Stimulated activated CD4-positive, alpha-beta T cell treated with anti-CD3 and anti-CD28 coated beads, TNF-alpha, amount 100 ng/mL, for 4 hours (primary cell): ENCODE results near the gene CRK.

ENCODE experiments used
- DNase-seq, 3 experiments: peaks; one replicate each; pipeline ENCODE4 v3.0.0-alpha.2; 2020; ENCODE audit warnings: low read depth in 3 of 3

Gene CRK

GRCh38 chr17:1455797-1456599 is at the start of gene CRK:
Gene CRK, minus strand, starts transcription at chr17:1456232. Its CDS starts 115 bp downstream, at chr17:1456117.
- DNase-seq, result peak; percentile 97 to 98 (median 97)

GRCh38 chr17:1505586-1505985 is 49.6 kb upstream of the CRK start:
- no peak for DNase-seq

- no peak for DNase-seq
Observed at GRCh38 chr17:1504866-1505265, 48.8 kb upstream of the CRK start.

- no peak for DNase-seq
Observed at GRCh38 chr17:1503699-1504098, 47.7 kb upstream of the CRK start.

DNA sequence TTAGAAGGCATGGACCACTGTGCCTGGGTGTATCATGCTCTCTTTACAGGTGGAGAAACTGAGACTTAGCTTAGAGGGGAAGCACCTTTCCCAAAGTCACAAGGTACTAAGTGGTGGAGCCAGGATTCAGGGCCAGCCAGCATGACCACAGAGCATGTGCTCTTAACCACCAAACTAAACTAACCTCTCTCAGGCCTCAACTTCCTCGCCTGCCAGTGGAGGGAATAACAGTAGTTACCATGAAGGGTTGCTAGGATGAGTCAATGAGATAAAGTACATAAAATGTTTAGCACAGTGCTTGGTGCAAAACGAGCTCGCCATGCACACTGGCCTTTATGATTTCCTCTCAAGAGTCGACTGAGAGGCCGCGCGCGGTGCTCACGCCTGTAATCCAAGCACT is 42.8 kb upstream of the CRK start:
- no peak for DNase-seq

DNA sequence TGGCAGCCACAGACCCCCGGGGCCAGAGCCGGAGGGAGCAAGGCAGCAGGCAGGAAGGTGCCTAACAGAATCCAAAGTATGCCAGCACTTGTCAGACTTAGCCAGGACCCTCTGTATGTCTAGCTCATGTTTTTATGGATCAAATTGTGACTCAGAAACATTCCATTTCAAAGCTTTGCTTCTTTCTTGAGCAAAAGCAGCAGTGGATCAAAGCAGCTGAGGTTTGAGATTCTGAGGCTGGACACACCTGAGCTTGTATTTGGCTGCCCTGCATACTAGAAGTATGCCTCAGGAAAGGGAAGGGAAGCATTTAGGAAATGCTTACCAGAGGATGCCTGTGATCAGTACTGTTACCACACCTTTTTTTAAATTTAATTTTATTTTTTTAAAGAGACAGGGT is 42.2 kb upstream of the CRK start:
- no peak for DNase-seq

- no peak for DNase-seq
Observed at GRCh38 chr17:1497831-1498230, 41.8 kb upstream of the CRK start.

DNA sequence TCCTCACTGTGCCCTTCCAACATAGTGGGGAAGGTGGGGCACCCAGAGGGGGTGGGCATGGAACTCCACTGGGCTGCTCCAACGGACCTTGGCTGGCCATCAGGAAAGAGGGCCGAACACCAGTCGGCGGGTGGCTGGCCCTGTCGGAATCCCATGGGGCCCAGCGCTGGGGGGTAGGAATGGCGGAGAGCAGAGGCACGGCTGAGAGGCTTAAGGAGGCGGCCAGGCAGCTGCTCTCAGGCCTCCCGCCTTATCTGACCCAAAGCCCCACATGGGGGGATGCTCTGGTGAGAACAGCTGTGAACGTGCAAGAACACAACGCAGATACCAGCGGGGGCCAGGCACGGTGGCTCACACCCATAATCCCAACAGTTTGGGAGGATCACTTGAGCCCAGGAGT is 40.8 kb upstream of the CRK start:
- no peak for DNase-seq

DNA sequence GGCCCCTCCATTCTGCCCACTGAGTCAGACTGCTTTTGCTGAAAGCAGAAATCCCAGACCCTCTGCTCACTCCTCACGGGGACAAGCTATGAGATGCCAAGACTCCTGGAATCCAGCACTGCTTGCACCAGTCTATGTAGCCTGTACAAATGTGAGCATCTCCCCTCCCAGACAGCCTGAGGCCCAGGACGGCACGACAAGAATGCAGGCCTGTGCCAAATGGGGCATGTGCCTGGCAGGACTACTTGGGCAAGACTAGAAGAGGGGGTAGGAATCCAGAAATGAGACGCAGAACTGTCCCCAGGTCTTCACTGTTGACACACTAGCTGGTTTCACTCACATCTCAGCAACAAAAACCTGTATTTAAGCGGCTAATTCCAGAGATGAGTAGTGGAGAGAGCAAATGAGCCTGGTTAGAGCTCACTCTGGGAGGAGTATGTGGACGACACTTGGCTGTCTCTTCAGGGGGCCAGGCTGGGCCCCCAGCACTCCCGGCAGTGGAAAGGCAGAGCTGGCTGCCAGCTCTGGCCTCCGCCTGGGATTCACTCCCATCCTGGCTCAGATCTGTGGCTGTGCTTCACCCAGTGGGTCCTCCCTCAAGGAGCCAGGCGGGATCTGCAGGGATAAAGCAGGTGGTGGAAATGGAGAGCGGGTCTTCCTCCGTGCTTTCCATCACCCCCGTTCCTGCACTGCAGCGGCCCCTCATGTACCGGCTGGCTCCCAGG is 39.4 kb upstream of the CRK start:
- DNase-seq, result no peak

DNA sequence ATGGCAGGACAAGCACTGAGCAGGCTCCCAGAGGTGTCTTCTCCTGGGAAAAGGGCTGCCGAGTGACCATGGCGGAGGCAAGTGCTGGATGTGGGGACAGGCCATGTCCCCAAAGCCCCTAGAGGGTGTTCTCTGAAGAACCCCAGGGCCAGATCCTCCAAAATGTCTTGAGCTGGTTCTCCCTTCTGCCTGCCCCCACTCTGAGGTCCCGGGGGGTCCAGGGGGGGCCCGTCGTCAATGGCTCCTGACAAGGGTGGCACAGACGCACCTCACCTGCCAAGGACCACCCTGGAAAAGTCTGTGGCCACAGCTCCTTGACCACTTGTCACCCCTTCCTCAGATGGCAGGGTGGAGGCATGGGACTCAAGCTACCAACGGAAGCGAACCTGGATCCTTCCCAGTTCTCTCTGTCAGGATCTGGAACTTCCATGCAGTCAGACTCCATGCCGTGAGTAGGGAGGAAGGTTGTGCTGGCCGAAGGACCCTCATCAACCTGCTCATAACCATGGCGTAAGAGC is 38.8 kb upstream of the CRK start:
- no peak for DNase-seq

DNA sequence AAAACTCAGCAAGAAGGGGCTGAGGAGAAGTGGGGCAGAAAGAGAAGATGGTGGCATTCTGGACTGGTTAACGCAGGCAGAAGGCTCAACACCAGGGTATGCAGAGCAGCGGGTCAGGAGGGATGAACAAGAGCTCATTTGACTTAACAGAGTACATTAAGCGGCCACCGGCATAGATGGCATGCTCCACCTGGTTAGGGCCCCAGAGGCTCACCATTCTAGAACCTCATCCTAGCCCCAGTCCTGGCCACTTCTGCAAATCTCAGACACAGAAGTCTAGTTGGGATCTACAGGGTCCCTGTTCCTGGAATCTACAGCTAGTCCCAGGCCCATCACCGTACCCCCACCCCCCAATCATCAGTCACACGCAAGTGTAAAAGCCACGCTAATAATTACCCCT is 38.2 kb upstream of the CRK start:
- no peak for DNase-seq

GRCh38 chr17:1493291-1493980 is 37.4 kb upstream of the CRK start:
- no peak for DNase-seq

GRCh38 chr17:1492249-1493206 is 36.5 kb upstream of the CRK start, which contains the start of gene MYO1C:
Gene MYO1C, minus strand, starts transcription at chr17:1492686. Its CDS starts 199 bp downstream, at chr17:1492487.
- no peak for DNase-seq

DNA sequence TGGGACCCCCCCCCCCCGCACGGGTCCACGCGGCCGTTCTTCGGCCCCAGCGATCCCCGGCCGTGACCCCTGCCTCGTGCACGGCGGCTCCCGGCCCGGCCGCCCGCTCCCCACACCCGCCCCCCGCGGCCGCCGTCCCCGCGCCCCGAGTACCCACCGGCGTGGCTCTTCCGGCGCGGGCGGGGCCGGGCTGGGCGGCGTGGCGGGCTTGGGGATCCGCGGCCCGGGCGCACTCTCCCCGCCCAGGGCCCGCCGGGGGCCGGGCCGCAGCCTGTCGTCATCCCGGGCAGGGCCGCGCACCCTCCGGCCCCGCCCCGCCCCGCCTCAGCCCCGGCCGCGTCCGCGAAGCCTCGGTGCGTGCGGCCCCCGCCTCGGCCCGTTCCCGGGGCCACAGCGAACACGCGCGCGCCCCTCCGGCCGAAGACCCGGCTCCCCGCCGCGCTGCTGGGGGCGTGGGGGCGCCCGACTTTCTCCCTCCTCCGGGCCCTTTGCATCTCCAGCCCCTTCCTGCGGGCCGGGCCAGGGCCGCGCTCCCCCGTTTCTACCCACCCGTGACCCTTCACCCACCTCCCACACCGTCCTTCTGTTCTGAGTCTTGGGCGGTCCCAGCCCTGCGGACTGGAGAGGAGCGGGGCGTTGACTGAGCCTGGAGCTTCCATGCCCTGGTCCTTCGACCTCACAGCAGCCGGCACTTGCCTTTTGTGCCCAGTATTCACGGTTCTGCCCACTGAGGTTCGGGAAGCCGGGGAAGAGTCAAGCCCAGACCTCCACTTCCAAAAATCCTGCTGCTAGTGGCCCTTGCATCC is 35.6 kb upstream of the CRK start:
- peak in 1 of 3 experiments; percentile 36 for DNase-seq

DNA sequence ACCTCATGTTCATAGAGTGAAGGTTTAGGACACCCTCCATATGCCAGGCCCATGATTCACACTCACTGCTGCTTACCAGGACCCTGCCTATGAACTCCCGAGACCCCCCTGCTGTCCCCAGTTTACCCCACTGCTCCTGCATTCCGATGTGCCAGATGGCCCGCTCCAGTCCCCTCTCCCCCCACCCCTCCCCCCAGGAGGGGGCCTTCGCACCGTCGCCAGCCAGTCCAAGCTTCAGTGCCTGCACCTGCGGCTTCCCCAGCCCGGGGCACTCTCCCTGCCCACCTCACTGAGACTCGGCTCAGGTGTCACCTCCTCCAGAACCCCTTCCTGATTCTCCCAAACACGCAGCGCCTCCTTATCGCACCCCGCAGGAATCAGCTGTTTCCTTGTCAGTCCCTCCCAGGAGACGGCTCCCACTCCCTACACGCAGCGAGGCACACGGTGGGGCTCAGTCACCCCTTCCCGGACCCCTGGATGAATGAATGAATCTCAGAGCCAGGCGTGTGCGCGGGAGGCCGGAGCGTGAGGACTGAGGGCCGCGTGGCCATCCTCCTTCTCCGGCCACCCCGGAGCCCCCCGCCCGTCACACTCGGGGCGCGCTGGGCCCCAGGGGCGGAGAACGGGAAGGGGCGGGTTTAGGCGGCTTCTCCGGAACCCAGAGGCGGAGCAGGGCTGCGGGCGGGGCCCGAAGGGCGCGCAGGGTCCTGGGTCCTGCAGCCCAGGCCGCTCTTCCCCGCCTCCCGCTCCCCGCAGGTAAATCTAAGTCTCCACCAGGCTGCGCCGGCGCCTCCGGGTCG is 34.8 kb upstream of the CRK start:
- DNase-seq, result peak in 2 of 3 experiments; percentile 49 to 50

GRCh38 chr17:1488826-1489270 is 32.8 kb upstream of the CRK start:
- no peak for DNase-seq

GRCh38 chr17:1487939-1488825 is 32.1 kb upstream of the CRK start:
- DNase-seq, result peak; percentile 49 to 55 (median 53)
